ENCODE data around the gene COL6A3.

Gene COL6A3

GRCh38 chr2:237290261-237290660 is 123.7 kb downstream of the COL6A3 start:
- no peak for DNase-seq

GRCh38 chr2:237289139-237289538 is 124.8 kb downstream of the COL6A3 start:
- DNase-seq, result no peak

- DNase-seq, result no peak
Observed at GRCh38 chr2:237287872-237288271, 126.1 kb downstream of the COL6A3 start.

- no peak for DNase-seq
Observed at GRCh38 chr2:237283131-237283928, 130.6 kb downstream of the COL6A3 start.

- DNase-seq, result no peak
Observed at GRCh38 chr2:237282568-237283128, 131.3 kb downstream of the COL6A3 start.

- no peak for DNase-seq
Observed at GRCh38 chr2:237281836-237282306, 132.1 kb downstream of the COL6A3 start.

GRCh38 chr2:237280939-237281338 is 133.0 kb downstream of the COL6A3 start:
- DNase-seq, result no peak

GRCh38 chr2:237280229-237280628 is 133.7 kb downstream of the COL6A3 start:
- no peak for DNase-seq

GRCh38 chr2:237279012-237279768 is 134.8 kb downstream of the COL6A3 start:
- DNase-seq, result no peak

GRCh38 chr2:237278568-237278967 is 135.4 kb downstream of the COL6A3 start:
- DNase-seq, result no peak

GRCh38 chr2:237276716-237277490 is 137.1 kb downstream of the COL6A3 start:
- no peak for DNase-seq
